Stimulated activated CD4-positive, alpha-beta T cell treated with anti-CD3 and anti-CD28 coated beads, Interleukin-2, amount 100 ng/mL, for 24 hours (primary cell): ENCODE results near the gene CFAP54.
"Not testable (repeated sequence)": the region's sequence is repeated elsewhere in the genome, so short reads cannot be mapped to it uniquely, and the experiment has no call there.

Source experiments
- DNase-seq, 2 donors: peaks; one replicate each; pipeline ENCODE4 v3.0.0-alpha.2; 2020

CFAP54 gene

DNA sequence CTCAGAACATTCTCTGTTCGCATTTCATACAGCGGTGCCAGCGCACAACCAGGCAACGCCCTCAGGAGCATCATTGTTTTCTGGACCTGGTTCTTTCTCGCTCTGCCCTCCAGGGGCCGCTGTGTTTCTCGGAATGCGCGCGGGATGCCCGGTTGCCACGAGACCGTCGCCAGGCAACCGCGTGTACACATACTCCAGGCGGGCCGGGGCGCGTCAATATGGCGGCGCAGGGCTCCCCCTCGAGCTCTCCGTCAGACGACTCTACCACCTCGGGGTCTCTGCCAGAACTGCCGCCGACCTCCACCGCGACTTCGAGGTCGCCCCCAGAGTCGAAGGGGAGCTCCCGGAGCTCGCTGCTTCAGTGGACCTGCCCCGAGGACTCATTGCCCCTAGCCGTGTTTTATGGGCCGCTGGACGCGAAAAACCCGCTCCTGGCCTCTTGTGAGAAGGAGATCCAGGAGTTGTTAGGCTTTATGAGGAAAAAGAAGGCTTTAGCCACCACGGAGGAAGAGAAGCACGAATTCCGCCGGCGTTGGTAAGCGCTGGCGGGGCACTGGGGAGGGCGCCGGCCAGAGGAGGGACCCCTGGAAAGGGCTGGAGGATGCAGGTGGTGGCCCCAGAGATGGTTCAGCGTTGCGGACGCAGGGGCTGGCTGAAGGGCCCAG lies at the start of gene CFAP54:
Gene CFAP54 (plus strand): TSS at position 186 of the 665 bp plus-strand sequence. CDS start 33 bp downstream, at position 219.
- DNase-seq: peak; percentile 95 to 96

DNA sequence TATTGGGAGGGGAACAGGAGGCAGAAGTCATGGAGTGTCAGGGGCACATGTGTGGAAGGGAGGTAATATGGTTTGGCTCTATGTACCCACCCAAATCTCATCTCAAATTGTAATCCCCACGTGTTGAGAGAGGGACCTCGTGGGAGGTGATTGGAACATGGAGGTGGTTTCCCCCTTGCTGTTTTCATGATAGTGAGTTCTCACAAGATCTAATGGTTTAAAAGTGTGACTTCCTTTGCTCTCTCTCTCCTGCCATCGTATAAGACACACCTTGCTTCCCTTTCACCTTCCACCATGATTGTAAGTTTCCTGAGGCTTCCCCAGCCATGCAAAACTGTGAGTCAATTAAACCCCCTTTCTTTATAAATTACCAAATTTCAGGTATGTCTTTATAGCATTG lies 47.6 kb upstream of the CFAP54 start:
- no peak for DNase-seq

- no peak for DNase-seq
Observed at GRCh38 chr12:96442906-96443305, 46.5 kb upstream of the CFAP54 start.

- no peak for DNase-seq
Observed at GRCh38 chr12:96444399-96444798, 45.0 kb upstream of the CFAP54 start.

DNA sequence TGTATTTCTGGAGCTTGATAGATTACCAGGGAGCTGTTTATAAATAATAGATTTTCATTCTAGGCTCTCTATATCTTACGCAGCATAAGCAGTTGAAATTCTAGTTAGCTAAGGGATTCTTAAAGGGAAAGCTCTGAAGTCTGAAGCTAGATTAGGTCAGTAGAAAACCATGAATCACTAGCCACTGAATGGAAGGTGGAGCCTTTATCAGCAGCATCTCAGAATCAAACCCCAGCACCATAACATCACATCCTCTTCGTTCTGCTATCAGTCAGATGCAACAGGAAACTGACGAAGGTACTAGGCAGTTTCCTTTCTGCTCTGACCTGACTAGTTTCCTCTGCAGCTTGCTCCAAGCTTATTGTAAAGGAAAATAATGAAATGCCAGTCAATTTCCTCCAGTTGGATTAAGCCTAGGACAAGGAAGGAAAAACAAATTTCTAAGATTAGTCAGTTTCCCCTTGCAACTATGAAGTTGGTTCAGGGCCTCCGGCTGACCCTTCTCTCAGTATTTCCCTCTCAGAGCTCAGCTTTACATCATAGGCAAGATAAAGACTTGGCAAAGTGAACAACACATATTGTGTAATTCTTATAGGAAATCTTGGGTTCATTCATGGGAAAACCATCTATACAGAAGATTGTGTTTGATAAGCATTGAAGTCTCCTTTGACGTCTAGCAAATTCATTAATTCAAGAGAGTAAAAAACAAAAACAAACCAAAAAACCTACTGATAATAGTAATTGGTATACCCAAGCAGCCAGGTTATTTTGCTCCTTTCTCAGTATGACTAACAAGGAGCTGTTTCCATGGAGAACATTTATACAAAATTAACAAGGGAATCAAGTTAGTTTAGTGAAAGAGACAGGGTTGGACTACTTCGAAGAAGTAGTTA lies 43.4 kb upstream of the CFAP54 start:
- DNase-seq: peak; percentile 13 to 51

DNA sequence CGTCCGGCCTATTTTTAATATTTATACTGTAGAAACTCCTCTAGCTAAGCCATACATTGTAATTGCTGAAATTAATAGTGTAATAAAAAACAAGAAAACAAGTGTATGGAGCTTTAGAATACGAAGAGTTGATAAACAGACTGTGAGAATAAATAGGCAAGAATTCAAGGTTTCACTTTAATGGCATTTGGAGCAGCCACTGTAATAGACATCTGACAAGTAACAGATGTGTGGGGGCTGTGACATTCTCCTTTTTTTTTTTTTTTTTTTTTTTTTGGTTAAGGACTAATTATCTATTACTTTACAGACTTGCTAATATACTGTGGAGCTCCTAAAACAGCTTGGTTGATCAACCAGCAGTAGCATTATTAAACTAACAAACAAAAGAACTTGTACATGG lies 42.1 kb upstream of the CFAP54 start:
- DNase-seq: no peak

DNA sequence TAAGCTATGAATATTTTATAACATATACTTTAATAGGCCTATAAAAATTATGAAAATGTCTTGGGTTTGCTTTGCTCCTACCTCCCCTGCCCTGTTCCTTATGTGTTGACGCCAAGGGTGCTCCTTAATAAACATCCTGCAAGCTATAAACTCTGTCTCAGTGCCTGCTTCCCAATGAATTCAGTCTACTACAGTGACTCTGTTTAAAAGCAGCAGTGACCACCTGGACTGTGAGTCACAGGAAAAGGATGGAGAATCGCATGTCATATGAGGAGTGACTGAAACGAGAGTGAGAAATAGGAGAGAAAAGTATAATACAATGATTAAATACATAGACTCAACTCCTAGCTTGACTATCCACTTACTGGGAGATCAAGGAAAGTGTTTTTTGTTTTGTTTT lies 41.1 kb upstream of the CFAP54 start:
- no peak for DNase-seq

GRCh38 chr12:96452261-96452922 lies 37.0 kb upstream of the CFAP54 start:
- DNase-seq: no peak

DNA sequence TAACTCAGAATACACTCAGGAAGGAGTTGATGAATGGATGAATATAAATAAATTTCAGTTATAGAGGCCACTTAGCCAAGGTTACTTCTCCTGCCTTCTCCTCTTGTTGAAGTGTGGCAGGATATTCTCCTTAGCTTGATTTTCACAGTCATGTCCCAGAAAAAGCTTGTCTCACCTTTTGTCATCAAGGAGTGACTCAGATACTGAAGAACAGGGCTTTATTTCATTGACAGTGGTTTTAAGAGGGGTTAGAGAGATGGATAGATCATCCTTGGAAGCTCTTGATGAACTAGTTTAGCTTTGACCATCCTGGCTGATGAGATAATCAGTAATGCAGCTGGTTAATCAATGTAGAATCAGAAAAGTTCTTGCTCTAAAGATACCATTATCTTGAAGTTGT lies 35.0 kb upstream of the CFAP54 start:
- no peak for DNase-seq

GRCh38 chr12:96456265-96456974 lies 33.0 kb upstream of the CFAP54 start:
- no peak for DNase-seq

DNA sequence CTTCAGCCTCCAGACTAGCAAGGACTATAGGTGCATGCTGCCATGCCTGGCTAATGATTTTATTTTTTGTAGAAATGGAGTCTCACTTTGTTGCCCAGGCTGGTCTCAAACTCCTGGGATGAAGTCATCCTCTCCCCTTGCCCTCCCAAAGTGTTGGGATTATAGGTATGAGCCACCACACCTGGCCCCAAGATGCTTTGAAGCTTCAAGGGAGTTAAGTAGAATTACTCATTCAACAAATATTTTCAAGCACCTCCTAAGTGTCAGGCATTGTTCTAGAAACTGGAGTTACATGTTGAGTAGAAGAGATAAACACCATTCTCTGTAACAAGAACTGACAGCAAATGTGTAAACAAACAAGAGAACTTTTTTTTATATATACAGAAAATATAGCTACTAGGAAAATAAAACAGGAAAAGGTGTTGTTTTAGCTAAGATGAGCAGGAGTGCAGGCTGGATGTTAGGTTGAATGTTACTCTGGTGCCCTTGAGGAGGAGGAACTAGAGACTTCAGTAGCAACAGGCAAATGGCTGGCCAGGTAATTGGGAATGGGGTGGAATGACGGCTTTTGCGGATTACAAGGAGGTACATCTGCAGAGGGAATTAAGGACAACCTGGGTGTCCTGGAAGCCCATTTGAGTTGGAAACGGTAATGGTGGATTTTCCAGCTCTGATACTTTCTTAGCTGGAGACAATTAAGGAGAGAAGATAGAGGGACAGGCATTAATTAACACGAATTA lies 32.0 kb upstream of the CFAP54 start:
- DNase-seq: no peak

GRCh38 chr12:96459281-96459680 lies 30.1 kb upstream of the CFAP54 start:
- DNase-seq: not testable (repeated sequence)

DNA sequence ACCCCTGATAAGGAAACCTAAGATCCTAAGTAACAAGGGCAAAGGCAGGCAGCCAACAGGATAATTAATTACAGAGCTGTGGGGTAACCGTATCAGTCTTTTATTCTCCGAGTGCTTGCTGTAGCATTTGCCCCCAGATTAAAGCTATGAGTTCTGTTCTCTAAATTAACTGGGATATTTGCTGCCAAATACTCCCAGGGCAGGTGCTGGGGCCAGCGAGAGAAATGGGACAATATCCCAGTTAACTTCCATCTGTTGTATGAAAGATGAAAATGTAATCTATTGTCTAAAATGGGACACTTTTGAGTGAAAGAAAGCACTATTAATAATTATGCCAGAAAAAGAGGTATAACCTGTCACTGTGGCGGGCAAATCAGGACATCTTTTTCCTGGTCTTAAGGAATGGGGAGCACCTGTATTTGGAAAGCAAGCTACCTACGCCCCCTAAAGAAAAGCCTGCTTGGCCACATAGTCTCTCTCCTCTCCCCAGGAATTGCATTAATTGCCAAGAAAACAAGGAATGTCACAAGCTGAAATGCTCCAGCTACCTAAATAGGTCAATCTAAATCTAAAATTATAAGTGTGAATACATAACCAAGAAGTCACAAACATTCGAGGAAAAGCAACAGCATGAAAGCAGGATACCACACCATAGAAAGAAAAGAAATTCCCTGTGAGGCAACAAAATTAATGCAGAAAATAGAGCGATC lies 26.7 kb upstream of the CFAP54 start:
- DNase-seq: no peak

DNA sequence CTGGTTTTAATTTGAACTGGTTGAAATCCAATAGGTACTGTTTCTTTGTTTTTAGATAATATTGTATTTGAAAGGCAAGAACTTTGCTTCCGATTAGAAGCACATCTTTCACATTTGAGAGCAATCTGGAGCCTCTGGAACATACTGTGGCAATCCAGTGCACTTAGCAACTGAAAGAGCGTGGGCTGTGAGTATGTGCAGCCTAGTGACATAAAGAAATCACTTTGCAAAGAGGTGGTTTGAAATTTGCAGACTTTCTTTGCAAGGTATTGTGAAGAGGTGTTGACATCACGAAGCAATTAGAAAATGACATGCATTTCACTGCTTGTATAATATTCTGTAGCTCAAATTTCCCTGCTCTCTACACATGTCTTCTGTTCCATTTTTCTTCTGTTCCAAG lies 23.5 kb upstream of the CFAP54 start:
- DNase-seq: no peak

- no peak for DNase-seq
Observed at GRCh38 chr12:96466939-96467751, 22.2 kb upstream of the CFAP54 start.

- DNase-seq: no peak
Observed at GRCh38 chr12:96471368-96472050, 17.9 kb upstream of the CFAP54 start.

DNA sequence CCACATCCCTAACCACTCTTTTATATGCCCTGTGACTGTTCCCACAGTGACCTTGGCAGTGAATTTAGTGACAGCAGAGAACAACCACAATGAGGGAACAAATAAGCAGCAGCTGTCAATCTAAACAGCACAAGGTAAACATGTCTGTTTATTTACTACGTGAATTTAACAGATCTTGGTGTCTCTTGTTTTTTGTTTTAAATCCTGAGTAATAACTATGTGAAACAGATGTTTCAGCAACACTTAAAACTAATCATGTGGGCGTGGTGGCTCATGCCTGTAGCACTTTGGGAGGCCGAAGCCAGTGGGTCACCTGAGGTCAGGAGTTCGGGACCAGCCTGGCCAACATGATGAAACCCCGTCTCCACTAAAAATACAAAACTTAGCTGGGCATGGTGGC lies 17.0 kb upstream of the CFAP54 start:
- DNase-seq: no peak

DNA sequence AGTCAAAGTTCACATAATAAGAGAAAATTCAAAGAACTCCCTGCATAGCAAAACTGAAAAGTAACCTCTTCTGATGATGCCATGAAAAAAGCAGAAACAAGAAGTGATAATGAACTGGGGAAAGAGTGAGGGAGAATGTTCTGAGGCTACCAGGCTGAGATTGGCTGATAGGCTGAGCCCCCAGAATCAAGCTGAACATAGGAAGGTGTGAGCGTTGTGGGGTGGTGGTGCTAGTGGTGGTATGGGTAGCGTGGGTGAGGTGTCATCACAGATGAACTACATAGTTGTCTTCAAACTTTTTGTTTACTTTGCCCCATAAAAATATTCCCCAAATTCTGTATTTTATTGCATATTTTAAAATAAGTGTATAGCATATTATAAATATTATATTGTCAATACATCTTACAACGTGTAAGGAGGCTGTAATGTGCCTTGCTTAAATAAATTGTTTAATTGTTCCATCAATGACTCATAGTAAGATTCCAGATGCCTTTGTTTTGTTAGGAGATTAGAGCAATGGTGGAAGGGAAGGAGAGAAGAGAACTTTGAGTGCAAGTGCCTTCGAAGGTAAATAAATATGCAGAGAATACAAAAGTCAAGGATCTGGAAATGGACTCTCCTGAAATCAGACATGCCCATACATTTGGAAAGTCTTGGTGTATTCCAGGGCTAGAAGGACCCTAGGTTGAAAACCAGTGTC lies 15.8 kb upstream of the CFAP54 start:
- DNase-seq: no peak

DNA sequence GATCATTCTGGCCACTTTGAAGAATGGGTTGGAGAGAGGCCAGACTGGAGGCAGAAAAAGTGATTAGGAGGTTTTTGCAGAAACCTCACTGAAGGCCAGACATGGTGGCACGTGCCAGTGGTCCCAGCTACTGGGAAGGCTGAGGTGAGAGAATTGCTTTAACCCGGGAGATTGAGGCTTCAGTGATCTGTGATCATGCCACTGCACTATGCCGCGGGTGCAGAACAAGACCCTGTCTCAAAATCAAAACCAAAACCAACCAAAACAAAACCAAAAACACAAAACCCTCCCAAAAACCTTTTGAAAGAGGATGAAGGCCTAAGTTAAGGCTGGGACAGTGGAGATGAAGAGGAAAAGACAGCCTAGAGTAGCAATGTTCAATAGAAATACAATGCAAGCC lies 15.2 kb upstream of the CFAP54 start:
- no peak for DNase-seq

GRCh38 chr12:96478011-96478410 lies 11.4 kb upstream of the CFAP54 start:
- no peak for DNase-seq
